ENCODE measurements around the gene ANKRD33B. TPM values are rescaled to one million over a fixed set of nuclear protein-coding genes. Genes with fewer than 3 reads are reported as not detected.

Gene ANKRD33B
- total RNA-seq, 8 experiments from 2014 or later = 2.8 to 41.9 (median 5.4) TPM

DNA sequence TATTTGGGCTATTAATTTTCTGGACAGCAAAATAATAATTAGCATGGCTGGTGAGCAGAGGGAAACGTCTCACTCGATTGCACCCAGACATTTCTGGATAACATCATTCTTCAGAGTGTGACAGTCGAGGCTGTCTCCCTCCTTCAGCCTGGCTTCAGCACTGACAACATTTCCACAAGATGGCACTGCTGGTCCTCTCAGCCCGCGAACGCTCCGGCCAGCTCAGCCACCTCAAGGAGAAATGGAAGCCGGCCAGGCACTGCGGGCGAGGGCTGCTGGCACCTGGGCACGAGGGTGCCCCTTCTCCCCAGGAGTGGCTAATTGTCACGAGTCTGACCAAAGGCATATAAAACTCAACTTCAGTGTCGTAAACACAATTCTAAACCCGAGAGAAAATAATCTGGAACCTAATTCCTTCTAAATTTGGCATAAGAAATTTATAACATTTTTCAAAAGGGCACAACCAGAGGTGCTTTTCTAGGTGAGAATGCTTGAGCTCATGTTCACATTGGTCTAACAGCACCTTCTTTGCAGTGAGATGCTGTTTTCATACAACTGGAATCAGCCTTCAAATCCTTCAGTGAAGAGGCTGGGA is 131.3 kb downstream of the ANKRD33B start:
- Histone ChIP-seq H3K27ac (no peak overlapping the region), H3K4me3 (no peak overlapping the region), H3K4me1 (replicated peaks in 1 of 2) (peaks cover 6% of the 10 kb centered on the region in 2 donors)
- 1 to 65% (median 12%) methylated on average over 1 to 11 of the region's 14 CpGs; no CpG with 5 or more reads in 1 of the 10 experiments for WGBS, 10 experiments
- in situ Hi-C loops (cut with MboI; ENCODE audit: low pct_unique_long_range_greater_than_20kb in 2 of 9, low sequenced_read_pairs in 9 of 9, unreplicated experiment in 9 of 9) = loop anchor here in 2 of 9 experiments (25.0 kb wide), 1 partner anchor 1317 kb away; no protein-coding TSS in a partner anchor
- ATAC-seq (replicated peaks in 6 of 8) = peak; percentile 83 to 98 (median 96)

DNA sequence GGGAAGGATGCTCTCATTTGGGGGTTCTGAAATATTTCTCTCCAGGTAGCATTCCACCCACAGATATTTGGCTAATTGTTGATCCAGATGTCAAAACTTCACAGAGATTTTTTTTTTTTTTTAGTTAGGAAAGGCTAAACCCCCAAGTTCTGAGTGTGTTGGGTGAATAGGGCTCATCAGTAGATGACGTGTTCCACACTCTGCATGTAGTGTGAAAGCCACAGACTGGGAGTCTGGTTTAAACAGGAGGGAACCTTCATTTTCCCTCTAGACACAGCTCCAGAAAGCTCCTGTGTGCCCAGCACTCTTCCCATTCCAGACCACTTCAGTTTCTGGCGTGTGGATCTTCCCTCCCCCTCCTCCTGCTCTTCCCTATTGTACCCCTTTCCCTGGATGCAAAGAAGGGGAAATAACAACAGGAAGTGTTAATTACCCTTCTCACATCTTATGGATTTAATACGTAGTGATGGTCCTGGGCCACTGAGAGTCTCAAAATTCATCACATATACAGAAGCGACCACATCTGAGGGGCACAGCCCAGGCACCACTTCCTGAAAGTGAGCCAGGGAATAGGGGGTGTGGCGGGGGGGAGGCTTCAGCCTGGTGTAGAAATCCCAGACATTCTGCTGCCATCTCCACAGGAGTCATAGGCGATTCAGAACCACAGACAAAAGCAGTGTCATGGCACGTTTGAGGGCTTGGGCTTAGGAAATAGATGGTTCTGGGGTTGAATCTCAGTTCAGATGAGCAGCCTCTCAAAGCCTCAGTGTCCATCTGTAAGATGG is 132.1 kb downstream of the ANKRD33B start:
- Histone ChIP-seq H3K4me1 (replicated peaks in 1 of 2) (peaks cover 6% of the 10 kb centered on the region in 2 donors), H3K27ac (no peak overlapping the region), H3K4me3 (no peak overlapping the region)
- ATAC-seq (replicated peaks in 6 of 8) = peak in 1 of 8 experiments; percentile 58
- in situ Hi-C loops (cut with MboI; ENCODE audit: low pct_unique_long_range_greater_than_20kb in 2 of 9, low sequenced_read_pairs in 9 of 9, unreplicated experiment in 9 of 9) = loop anchor here in 2 of 9 experiments (25.0 kb wide), 1 partner anchor 1316 kb away; no protein-coding TSS in a partner anchor
- 25 to 100% (median 76%) methylated on average over 1 to 5 of the region's 7 CpGs; no CpG with 5 or more reads in 2 of the 10 experiments for whole genome bisulfite sequencing, 10 experiments

DNA sequence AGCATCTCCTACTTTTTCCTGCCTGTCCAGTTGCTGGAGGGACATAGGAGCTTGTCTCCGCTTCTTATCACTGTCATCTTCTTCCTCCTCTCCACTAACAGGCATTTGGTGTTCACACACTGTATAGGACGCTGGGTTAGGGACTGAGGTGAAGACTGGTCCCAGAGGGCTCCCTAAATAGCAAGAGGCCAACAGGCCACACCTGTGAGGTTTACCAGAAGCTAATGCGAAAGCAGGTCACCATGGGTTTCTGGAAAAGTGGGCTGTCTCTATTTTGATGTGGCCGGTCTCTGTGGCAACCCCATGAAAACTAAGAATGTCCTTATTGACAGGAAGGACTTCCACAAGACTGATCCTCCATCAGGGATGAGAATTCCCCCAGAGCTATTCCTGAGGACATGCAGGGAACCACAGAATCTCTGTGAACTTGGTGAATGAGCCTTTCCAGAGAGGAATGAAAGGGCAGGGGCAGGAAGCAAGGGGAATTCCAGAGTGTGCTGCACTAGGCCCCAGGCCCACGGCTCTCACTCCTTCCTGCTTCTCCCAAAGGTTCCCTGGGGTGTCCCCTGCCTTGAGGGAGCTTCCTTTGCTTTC is 135.5 kb downstream of the ANKRD33B start:
- peak in 2 of 8 experiments; percentile 11 to 12 for ATAC-seq (replicated peaks in 6 of 8)
- Histone ChIP-seq H3K4me3 (no peak overlapping the region), H3K4me1 (replicated peaks in 1 of 2) (peaks cover 6% of the 10 kb centered on the region in 2 donors), H3K27ac (no peak overlapping the region)
- 80 to 100% (median 90%) methylated on average over 1 to 5 of the region's 5 CpGs; no CpG with 5 or more reads in 5 of the 10 experiments for WGBS, 10 experiments
- in situ Hi-C loops (cut with MboI; ENCODE audit: low pct_unique_long_range_greater_than_20kb in 2 of 9, low sequenced_read_pairs in 9 of 9, unreplicated experiment in 9 of 9) = loop anchor here in 2 of 9 experiments (25.0 kb wide), 1 partner anchor 1313 kb away; no protein-coding TSS in a partner anchor

DNA sequence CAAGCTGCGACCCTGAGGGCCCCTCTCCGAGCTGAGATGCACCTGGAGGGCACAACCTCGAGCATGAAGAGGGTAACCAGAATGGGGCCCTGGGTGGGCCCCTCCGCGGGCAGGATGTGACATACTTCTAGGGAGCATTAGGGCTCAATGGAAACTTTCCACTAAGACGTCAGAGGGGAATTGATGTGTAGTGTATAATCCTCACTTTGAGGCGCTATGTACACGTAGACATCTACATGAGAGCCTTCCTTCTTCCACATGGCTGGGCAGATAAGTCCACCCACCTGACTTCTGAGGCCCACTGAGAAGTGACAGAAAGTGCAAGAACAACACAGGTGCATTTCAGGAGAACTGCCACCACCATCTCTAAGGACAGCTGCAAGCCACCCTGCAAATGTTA is 136.1 kb downstream of the ANKRD33B start:
- in situ Hi-C loops (cut with MboI; ENCODE audit: low pct_unique_long_range_greater_than_20kb in 2 of 9, low sequenced_read_pairs in 9 of 9, unreplicated experiment in 9 of 9) = loop anchor here in 2 of 9 experiments (25.0 kb wide), 1 partner anchor 1312 kb away; no protein-coding TSS in a partner anchor
- Histone ChIP-seq H3K4me1 (replicated peaks in 1 of 2) (peaks cover 2 to 3% of the 10 kb centered on the region in 2 donors), H3K27ac (no peak overlapping the region), H3K4me3 (no peak overlapping the region)
- WGBS, 10 experiments = 74 to 100% (median 88%) methylated on average over 1 to 6 of the region's 8 CpGs; no CpG with 5 or more reads in 4 of the 10 experiments
- no peak for ATAC-seq (replicated peaks in 6 of 8)

DNA sequence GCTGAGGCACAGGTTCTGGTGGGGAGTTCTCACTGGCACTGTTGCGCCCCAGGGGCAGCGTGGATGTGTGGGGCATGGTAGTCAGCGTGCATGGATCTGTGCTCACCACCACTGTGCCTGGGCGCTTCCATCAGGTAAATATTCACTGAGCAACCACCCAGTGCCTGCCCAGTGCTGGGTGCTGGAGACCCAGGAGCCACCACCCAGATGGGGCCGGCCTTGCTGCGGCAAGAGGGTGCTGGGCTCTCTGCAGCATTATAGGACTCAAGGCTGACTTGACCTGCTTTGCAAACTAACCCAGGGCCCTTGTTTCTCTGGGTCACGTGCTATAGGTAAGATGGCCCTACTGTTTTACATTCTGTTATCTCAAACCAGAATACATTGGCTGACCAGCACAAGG is 136.6 kb downstream of the ANKRD33B start:
- H3K27ac ChIP-seq = no peak overlapping the region
- in situ Hi-C loops (cut with MboI; ENCODE audit: low pct_unique_long_range_greater_than_20kb in 2 of 9, low sequenced_read_pairs in 9 of 9, unreplicated experiment in 9 of 9) = no loop called here
- 77 to 100% (median 93%) methylated on average over 2 to 4 of the region's 7 CpGs; no CpG with 5 or more reads in 5 of the 10 experiments for WGBS, 10 experiments
- H3K4me3 ChIP-seq = no peak overlapping the region
- H3K4me1 ChIP-seq (replicated peaks in 1 of 2) = no peaks in the 10 kb centered on the region
- ATAC-seq (replicated peaks in 6 of 8) = no peak

DNA sequence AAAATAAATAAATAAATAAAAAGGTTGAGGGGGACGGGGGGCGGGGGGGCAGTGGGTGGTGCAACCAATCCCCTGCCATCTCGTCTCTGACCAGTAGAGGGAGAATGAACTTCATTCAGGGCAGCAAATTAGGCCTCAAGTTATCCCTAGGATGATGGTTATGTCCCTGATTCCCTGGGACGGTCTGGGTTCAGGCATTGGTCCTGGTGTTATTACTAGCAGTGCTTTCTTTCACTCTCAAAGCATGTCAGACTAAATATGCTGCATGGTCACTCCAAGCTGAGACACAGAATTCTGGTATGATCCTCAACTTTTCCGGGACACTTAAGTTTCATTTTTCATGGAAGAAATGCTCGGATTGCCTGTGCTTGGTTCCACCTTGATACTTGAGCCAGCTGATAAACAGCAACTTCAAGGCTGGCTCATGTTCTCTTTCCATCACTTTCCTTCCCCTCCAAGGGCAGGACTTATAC is 137.7 kb downstream of the ANKRD33B start:
- no peaks in the 10 kb centered on the region for H3K4me1 ChIP-seq (replicated peaks in 1 of 2)
- H3K27ac ChIP-seq = no peak overlapping the region
- in situ Hi-C loops (cut with MboI; ENCODE audit: low pct_unique_long_range_greater_than_20kb in 2 of 9, low sequenced_read_pairs in 9 of 9, unreplicated experiment in 9 of 9) = no loop called here
- WGBS, 10 experiments = 0 to 100% (median 93%) methylated on average over 1 to 2 of the region's 6 CpGs; no CpG with 5 or more reads in 2 of the 10 experiments
- ATAC-seq (replicated peaks in 6 of 8) = peak in 2 of 8 experiments; percentile 31 to 52
- no peak overlapping the region for H3K4me3 ChIP-seq

DNA sequence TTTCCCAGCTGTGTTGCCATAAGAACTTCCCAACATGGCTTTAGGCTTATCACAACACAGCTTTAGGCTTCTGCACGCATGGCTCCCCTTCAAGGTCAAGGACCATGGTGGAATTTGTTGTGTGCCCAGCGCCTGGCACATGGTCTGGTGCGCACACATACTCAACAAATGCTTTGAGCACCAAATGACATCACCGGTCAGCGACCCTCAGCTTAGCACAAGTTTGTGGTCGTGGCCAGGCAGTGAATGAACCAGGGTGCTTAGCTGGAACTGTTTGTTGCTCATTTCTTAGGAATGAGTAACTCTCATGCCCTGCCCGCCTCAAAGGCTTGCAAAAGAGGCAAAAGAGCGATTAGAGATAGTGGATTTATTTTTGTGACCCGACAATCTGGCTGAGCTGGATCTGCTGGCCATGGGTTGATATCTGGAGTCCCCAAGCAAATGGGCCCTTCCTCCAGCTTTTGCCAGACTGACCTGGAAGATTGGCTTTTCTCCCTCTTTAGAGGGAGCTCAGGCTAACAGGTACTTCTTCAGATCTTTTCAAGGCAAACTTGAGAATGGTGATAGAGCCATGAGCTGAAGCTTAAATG is 138.3 kb downstream of the ANKRD33B start:
- in situ Hi-C loops (cut with MboI; ENCODE audit: low pct_unique_long_range_greater_than_20kb in 2 of 9, low sequenced_read_pairs in 9 of 9, unreplicated experiment in 9 of 9) = no loop called here
- no peak overlapping the region for H3K27ac ChIP-seq
- no peak overlapping the region for H3K4me3 ChIP-seq
- WGBS, 10 experiments = 38 to 100% (median 94%) methylated on average over 1 to 8 of the region's 9 CpGs; no CpG with 5 or more reads in 3 of the 10 experiments
- ATAC-seq (replicated peaks in 6 of 8) = peak in 1 of 8 experiments; percentile 11
- H3K4me1 ChIP-seq (replicated peaks in 1 of 2) = no peaks in the 10 kb centered on the region

DNA sequence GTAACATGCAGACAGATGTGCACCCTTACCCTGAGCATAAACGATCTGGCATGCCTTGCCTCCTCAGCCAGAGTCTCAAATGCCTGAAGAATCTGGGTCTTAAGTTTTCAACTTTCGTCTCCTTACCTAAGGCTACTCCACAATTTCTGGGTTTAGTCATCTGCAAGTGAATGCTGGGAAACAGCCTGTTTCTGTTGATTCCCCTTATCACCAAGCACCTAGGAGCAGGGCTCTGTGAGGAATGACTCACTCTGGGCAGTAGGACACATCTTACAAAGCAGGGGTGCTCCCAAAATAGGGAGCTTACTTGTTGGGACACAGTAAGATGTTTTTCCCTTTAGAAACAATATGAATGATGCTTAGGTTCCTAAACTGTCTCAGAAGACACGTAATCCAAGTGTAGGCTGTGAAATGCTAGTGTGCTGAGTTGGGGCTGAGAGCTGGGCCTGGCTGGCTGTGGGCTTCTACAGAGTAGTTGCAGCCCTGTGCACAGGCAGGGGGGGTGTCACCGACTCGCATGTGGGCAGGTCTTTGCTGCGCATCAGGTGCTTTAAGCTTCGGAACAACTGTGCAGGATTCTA is 139.1 kb downstream of the ANKRD33B start:
- no peak for ATAC-seq (replicated peaks in 6 of 8)
- Histone ChIP-seq H3K4me3 (no peak overlapping the region), H3K4me1 (replicated peaks in 1 of 2) (no peaks in the 10 kb centered on the region), H3K27ac (no peak overlapping the region)
- WGBS, 10 experiments = 65 to 100% (median 80%) methylated on average over 1 to 6 of the region's 7 CpGs
- in situ Hi-C loops (cut with MboI; ENCODE audit: low pct_unique_long_range_greater_than_20kb in 2 of 9, low sequenced_read_pairs in 9 of 9, unreplicated experiment in 9 of 9) = no loop called here

DNA sequence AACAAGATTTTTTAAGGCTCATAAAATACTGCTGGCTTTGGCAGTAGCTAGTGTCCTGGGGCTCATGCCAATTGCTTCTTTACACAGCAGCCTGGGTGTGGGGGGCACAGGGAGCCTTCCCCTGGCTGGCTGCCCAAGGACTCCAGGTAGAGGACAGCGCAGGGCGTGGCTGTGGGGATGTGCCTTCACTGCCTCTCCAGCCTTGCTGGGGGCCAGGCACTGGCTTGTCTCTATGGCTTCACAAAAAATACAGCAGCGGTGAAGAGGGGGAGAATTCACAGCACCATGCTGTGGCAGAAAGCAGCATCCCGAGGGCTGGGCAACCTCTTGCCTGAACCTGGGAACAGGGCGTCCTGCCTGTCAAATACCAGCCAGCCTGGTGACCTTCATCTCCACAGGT is 139.8 kb downstream of the ANKRD33B start:
- Histone ChIP-seq H3K27ac (no peak overlapping the region), H3K4me1 (replicated peaks in 1 of 2) (no peaks in the 10 kb centered on the region), H3K4me3 (no peak overlapping the region)
- ATAC-seq (replicated peaks in 6 of 8) = no peak
- 71 to 100% (median 93%) methylated on average over 1 to 5 of the region's 5 CpGs; no CpG with 5 or more reads in 2 of the 10 experiments for WGBS, 10 experiments
- in situ Hi-C loops (cut with MboI; ENCODE audit: low pct_unique_long_range_greater_than_20kb in 2 of 9, low sequenced_read_pairs in 9 of 9, unreplicated experiment in 9 of 9) = no loop called here

DNA sequence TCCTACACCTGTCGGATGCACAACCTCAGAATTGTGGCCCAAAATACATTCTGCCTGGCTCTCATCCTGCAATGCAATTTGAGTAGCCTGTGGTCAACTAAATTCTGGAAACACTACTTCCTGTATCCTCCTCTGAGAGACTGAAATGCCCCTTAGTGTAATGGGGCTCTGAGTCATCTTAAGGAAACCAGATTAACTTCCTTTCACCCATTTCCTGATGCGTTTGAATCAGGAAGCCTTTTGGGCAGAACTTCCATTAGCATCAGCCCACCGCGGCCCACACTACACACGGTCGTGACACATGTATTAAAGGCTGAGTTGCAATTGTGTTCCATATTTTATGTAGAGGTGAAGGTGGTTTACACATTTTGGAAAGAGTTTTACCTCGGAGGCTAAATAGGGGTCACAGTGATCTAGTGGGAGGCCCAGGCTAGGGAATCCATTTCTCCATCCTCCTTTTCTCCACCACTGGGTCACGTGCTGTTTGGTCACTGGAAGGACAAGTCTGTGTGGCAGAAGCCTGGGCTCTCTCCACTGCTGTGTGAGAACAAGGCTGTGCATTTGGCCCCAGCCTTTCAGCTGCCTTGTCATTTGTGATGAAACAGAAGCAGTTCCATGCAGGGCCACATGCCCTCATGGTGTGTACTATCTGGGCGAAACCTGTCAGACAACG is 141.2 kb downstream of the ANKRD33B start:
- peak in 3 of 8 experiments; percentile 45 to 62 (median 57) for ATAC-seq (replicated peaks in 6 of 8)
- in situ Hi-C loops (cut with MboI; ENCODE audit: low pct_unique_long_range_greater_than_20kb in 2 of 9, low sequenced_read_pairs in 9 of 9, unreplicated experiment in 9 of 9) = no loop called here
- no peak overlapping the region for H3K4me3 ChIP-seq
- no peak overlapping the region for H3K27ac ChIP-seq
- WGBS, 10 experiments = 40 to 100% (median 88%) methylated on average over 1 to 7 of the region's 10 CpGs; no CpG with 5 or more reads in 1 of the 10 experiments
- H3K4me1 ChIP-seq (replicated peaks in 1 of 2) = no peaks in the 10 kb centered on the region

DNA sequence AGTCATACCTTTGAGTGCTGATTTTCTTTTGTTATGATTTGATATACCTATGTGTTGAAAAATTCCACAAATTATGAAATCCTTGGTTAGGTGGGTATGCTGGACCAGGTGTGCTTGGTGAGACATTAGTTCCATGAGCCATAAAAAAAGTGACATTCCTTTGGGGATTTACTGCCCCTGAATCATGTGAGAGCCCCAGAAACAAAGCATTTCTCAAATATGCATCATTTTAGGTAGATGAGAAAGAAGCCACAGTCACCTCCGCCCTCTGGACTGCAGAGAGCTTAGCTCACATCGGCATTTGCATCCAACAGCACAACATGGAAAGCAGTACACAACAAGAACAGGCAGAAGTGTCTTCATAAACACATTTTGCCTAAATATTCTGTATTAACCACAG is 141.9 kb downstream of the ANKRD33B start:
- in situ Hi-C loops (cut with MboI; ENCODE audit: low pct_unique_long_range_greater_than_20kb in 2 of 9, low sequenced_read_pairs in 9 of 9, unreplicated experiment in 9 of 9) = no loop called here
- 53 to 100% (median 100%) methylated on average over 1 to 2 of the region's 2 CpGs; no CpG with 5 or more reads in 4 of the 10 experiments for WGBS, 10 experiments
- Histone ChIP-seq H3K4me3 (no peak overlapping the region), H3K27ac (no peak overlapping the region), H3K4me1 (replicated peaks in 1 of 2) (no peaks in the 10 kb centered on the region)
- peak in 2 of 8 experiments; percentile 51 to 52 for ATAC-seq (replicated peaks in 6 of 8)

DNA sequence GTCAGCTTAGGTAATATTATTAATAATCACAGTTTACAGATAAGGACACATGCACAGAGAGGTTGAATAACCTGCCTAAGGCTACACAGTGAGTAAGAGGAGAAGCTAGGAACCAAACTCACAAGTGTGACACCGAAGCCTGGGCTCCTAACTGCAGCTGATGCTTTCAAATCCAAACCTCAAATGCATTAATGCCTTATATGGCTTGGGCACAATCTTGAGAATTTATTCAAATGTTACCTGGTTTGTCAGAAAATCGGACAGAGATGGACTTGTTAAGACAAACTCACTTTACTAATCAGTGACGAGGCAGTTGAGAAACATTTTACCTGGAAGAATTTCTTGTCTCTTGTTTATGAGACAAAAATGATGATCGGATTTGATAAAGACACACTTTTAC is 142.5 kb downstream of the ANKRD33B start:
- Histone ChIP-seq H3K4me3 (no peak overlapping the region), H3K27ac (no peak overlapping the region), H3K4me1 (replicated peaks in 1 of 2) (no peaks in the 10 kb centered on the region)
- no peak for ATAC-seq (replicated peaks in 6 of 8)
- 80 to 100% (median 95%) methylated on average over 1 to 4 of the region's 4 CpGs; no CpG with 5 or more reads in 1 of the 10 experiments for WGBS, 10 experiments
- in situ Hi-C loops (cut with MboI; ENCODE audit: low pct_unique_long_range_greater_than_20kb in 2 of 9, low sequenced_read_pairs in 9 of 9, unreplicated experiment in 9 of 9) = no loop called here
